ENCODE results near the gene CPED1.

- TF ChIP-seq CREB5 (CRISPR knock-in tag; IDR thresholded peaks at IDR 0.05; ENCODE audit: low read depth) (no peak), CSRNP3 (CRISPR knock-in tag; IDR thresholded peaks at IDR 0.05) (no peak), PATZ1 (CRISPR knock-in tag; IDR thresholded peaks at IDR 0.05; ENCODE audit: borderline replicate concordance) (no peak), TCF4 (CRISPR knock-in tag; IDR thresholded peaks at IDR 0.05; ENCODE audit: borderline replicate concordance) (no peak), TOX (CRISPR knock-in tag; IDR thresholded peaks at IDR 0.05; ENCODE audit: borderline replicate concordance) (no peak), POU6F1 (CRISPR knock-in tag; IDR thresholded peaks at IDR 0.05; ENCODE audit: borderline replicate concordance, low read depth) (no peak), ESRRG (CRISPR knock-in tag; IDR thresholded peaks at IDR 0.05) (no peak), BACH2 (CRISPR knock-in tag; IDR thresholded peaks at IDR 0.05; ENCODE audit: borderline replicate concordance) (no peak), ZNF8 (CRISPR knock-in tag; IDR thresholded peaks at IDR 0.05) (no peak), ZNF70 (CRISPR knock-in tag; IDR thresholded peaks at IDR 0.05) (no peak), ARNTL (CRISPR knock-in tag; IDR thresholded peaks at IDR 0.05; ENCODE audit: borderline replicate concordance, low read depth) (no peak), ZC3H10 (CRISPR knock-in tag; IDR thresholded peaks at IDR 0.05) (no peak)
Measured at GRCh38 chr7:121181357-121181756, 192.8 kb downstream of the CPED1 start.

Measured in SK-N-SH treated with all-trans-retinoic acid at 6 μM for 48 hours (cell line).